ENCODE results near the gene EXOSC3. TPM values are rescaled to one million over a fixed set of nuclear protein-coding genes. Genes with fewer than 3 reads are reported as not detected.
A peak's percentile ranks its signal among the peaks of the same experiment; 100 is the strongest.

The EXOSC3 gene
- polyA plus RNA-seq, 3 donors, result 9.8 to 25.2 (median 19.6) TPM

DNA sequence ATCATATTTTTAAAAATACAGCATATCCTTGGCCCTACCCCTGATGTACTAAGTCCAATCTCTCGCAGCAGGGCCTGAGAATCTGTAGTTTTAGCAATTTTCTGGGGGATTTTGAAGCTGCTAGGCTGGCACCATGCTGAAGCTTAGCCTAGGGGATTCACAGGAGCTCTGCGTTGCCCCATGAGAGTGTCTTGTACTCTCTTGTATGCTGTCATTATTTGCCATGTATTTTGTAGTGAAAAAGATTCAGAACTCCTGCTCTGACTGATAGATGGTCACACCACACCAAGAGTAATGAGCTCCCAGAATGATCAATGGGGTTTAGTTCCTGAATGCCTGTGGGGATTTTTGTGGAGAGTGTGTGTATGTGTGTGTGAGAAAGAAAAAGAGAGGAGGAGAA is 51.9 kb downstream of the EXOSC3 start:
- Histone ChIP-seq H3K9me3 (replicated peaks in 1 of 2; ENCODE audit: control insufficient read depth in 1 of 2, insufficient read depth in 1 of 2, low read length in 2 of 2) (no peaks in the 10 kb centered on the region), H3K27ac (ENCODE audit: low read depth in 1 of 2, low read length in 2 of 2) (no peak overlapping the region), H4K20me1 (ENCODE audit: insufficient read depth, low read length) (no peaks in the 10 kb centered on the region), H3K36me3 (replicated peaks in 1 of 2; ENCODE audit: control insufficient read depth in 1 of 2, insufficient read depth in 2 of 2, low read length in 2 of 2) (no peaks in the 10 kb centered on the region), H3K9ac (ENCODE audit: insufficient read depth, low read length, poor library complexity, severe bottlenecking) (no peak overlapping the region), H2AFZ (ENCODE audit: insufficient read depth, low read depth, low read length, poor library complexity, severe bottlenecking) (no peak overlapping the region), H3K27me3 (ENCODE audit: control insufficient read depth in 2 of 2, insufficient read depth in 2 of 2, low read length in 2 of 2) (no peaks in the 10 kb centered on the region), H3K4me3 (replicated peaks in 1 of 3; ENCODE audit: low read depth in 2 of 3, low read length in 3 of 3) (no peak overlapping the region), H3K4me1 (ENCODE audit: control insufficient read depth in 1 of 2, insufficient read depth in 2 of 2, low read length in 2 of 2) (no peaks in the 10 kb centered on the region), H3K4me2 (replicated peaks; ENCODE audit: extremely low read depth, low read length, poor library complexity, severe bottlenecking) (no peak overlapping the region), H3K79me2 (ENCODE audit: insufficient read depth, low read length) (no peaks in the 10 kb centered on the region)
- peaks cover 0 to 1% (median 0%) of the 10 kb centered on the region in 7 donors for H3K9me3 Mint-ChIP-seq
- TF ChIP-seq CTCF (IDR thresholded peaks at IDR 0.05), result no peak
- H3K27me3 Mint-ChIP-seq (ENCODE audit: low read depth in 3 of 3), result peaks cover 0 to 8% (median 4%) of the 10 kb centered on the region in 3 donors
- DNase-seq, result no peak
- intact Hi-C loops (cut with micrococcal nuclease), result no loop called here
- no peaks in the 10 kb centered on the region for H3K4me1 Mint-ChIP-seq
- no peak overlapping the region for H3K27ac Mint-ChIP-seq
- H3K4me3 Mint-ChIP-seq, result no peak overlapping the region
- WGBS (ENCODE audit: insufficient coverage), result 60% methylated on average over 1 of the region's 2 CpGs
- no peaks in the 10 kb centered on the region for H3K36me3 Mint-ChIP-seq

DNA sequence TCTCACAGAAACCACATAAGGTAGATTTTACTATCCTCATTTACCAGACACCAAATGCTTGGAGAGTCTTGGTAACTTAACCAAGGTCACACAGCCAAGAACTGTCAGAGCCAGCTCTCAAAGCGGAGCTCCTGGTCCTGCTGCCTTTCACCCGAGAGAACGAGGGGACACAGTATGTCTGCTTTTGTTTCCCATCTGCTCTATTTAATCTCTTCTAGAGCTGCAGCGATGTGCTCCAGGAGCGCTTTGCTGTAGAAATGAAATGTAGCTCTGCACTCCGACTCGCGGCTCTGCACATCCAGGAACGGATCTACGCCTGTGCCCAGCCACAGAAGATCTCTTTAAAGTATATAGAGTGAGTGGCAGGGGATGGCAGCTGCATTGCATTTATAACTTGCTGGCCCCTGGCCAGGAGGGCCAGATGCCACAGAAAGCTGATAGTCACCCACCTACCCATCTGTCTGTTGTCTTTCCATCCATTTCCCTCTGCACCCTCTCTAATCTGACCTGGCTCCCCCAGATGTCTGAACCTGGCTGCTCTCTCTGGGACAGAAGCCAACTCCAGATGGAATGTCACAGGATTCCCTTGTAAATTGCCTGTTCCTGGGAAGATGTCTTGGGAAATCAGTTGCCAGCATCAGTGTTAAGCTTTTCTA is 52.6 kb downstream of the EXOSC3 start:
- peak overlapping the region in 1 of 2 donors; percentile 13 for H3K4me3 Mint-ChIP-seq
- H3K27me3 Mint-ChIP-seq (ENCODE audit: low read depth in 3 of 3), result peaks cover 0 to 8% (median 4%) of the 10 kb centered on the region in 3 donors
- no peak overlapping the region for H3K27ac Mint-ChIP-seq
- Histone ChIP-seq H3K36me3 (replicated peaks in 1 of 2; ENCODE audit: control insufficient read depth in 1 of 2, insufficient read depth in 2 of 2, low read length in 2 of 2) (no peaks in the 10 kb centered on the region), H4K20me1 (ENCODE audit: insufficient read depth, low read length) (no peaks in the 10 kb centered on the region), H3K9me3 (replicated peaks in 1 of 2; ENCODE audit: control insufficient read depth in 1 of 2, insufficient read depth in 1 of 2, low read length in 2 of 2) (no peaks in the 10 kb centered on the region), H2AFZ (ENCODE audit: insufficient read depth, low read depth, low read length, poor library complexity, severe bottlenecking) (no peak overlapping the region), H3K4me2 (replicated peaks; ENCODE audit: extremely low read depth, low read length, poor library complexity, severe bottlenecking) (no peak overlapping the region), H3K4me1 (ENCODE audit: control insufficient read depth in 1 of 2, insufficient read depth in 2 of 2, low read length in 2 of 2) (no peaks in the 10 kb centered on the region), H3K4me3 (replicated peaks in 1 of 3; ENCODE audit: low read depth in 2 of 3, low read length in 3 of 3) (no peak overlapping the region), H3K27ac (ENCODE audit: low read depth in 1 of 2, low read length in 2 of 2) (no peak overlapping the region), H3K9ac (ENCODE audit: insufficient read depth, low read length, poor library complexity, severe bottlenecking) (no peak overlapping the region), H3K79me2 (ENCODE audit: insufficient read depth, low read length) (no peaks in the 10 kb centered on the region), H3K27me3 (ENCODE audit: control insufficient read depth in 2 of 2, insufficient read depth in 2 of 2, low read length in 2 of 2) (no peaks in the 10 kb centered on the region)
- no peak for TF ChIP-seq CTCF (IDR thresholded peaks at IDR 0.05)
- WGBS (ENCODE audit: insufficient coverage), result 97% methylated on average over 10 of the region's 10 CpGs
- intact Hi-C loops (cut with micrococcal nuclease), result no loop called here
- H3K36me3 Mint-ChIP-seq, result no peaks in the 10 kb centered on the region
- no peak for DNase-seq
- peaks cover 0 to 1% (median 0%) of the 10 kb centered on the region in 7 donors for H3K9me3 Mint-ChIP-seq
- H3K4me1 Mint-ChIP-seq, result no peaks in the 10 kb centered on the region
